ENCODE results near the gene DDX20.

DNA sequence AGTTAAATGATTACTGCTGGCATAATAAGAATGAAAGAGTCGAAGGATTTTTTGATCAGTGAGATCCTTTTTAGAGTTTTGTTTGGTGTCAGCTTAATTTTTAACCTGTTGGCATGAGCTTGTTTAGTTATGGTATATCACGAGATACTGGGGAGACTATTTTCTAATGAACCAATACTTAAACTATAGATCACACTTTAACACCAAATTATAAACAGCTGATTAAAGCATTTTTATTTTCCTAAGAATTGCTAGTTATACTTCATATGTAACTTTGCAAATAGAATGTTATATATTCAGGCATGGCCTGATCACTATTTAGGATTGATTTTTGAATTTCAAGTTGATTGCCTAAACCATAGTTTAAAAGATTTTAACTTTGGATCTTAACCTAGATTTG lies 6.0 kb downstream of the DDX20 start:
- TF ChIP-seq, protein P1, sequence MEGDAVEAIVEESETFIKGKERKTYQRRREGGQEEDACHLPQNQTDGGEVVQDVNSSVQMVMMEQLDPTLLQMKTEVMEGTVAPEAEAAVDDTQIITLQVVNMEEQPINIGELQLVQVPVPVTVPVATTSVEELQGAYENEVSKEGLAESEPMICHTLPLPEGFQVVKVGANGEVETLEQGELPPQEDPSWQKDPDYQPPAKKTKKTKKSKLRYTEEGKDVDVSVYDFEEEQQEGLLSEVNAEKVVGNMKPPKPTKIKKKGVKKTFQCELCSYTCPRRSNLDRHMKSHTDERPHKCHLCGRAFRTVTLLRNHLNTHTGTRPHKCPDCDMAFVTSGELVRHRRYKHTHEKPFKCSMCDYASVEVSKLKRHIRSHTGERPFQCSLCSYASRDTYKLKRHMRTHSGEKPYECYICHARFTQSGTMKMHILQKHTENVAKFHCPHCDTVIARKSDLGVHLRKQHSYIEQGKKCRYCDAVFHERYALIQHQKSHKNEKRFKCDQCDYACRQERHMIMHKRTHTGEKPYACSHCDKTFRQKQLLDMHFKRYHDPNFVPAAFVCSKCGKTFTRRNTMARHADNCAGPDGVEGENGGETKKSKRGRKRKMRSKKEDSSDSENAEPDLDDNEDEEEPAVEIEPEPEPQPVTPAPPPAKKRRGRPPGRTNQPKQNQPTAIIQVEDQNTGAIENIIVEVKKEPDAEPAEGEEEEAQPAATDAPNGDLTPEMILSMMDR (IDR thresholded peaks at IDR 0.05; ENCODE audit: low read depth, low read length, poor library complexity, severe bottlenecking): no peak
- no peak for TF ChIP-seq EZH2phosphoT487 (IDR thresholded peaks at IDR 0.05; ENCODE audit: borderline replicate concordance, low read length)

Data from DOHH2 (cell line).